GM12872 (cell line): ENCODE results near the gene LCOR.

Experiments
- CTCF ChIP-seq: IDR thresholded peaks from 3 replicates; pipeline ENCODE4 v1.5.1; 2011; ENCODE audit warnings: low read depth, mild to moderate bottlenecking, low read length, moderate library complexity; ENCODE audit not compliant: insufficient read depth

The LCOR gene

DNA sequence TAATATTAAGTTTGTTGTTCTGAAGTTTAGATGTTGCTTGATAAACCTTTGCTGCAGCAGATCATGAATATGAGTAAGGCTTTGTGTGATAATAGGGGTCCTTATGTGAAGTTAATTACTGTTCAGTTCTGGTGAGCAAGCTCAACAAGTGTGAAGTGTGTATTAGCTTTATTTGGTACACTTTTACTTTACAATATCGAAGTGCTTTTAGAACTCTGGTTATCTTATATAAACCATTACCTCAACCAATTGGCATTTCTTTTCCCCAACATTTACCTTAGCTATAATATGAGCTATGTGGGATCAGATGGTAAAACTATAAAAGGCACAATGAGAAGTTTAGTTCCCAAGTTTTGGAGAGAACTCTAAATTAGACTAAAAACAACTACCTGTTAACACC, 127.6 kb downstream of the LCOR start:
- no peak for TF ChIP-seq CTCF

DNA sequence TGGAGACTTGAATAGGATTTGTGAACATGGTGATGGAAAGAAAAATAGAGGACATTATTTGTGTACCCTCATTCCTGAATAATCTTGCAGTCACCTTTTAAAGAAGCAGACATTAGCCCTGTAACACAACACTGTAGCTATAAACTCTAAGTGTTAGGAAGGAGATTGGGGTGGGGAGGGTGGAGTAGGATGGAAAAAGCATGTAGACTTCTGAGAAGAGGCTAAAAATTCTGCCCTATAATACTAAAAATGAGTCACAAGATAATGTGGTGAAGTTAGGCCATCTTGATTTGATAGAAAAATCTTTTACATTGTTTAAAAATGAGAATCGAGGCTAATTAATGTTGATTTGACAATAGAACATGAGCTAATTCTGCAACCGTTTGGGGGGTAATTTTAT, 128.8 kb downstream of the LCOR start:
- TF ChIP-seq CTCF = no peak

GRCh38 chr10:96964131-96964530, 132.0 kb downstream of the LCOR start:
- no peak for TF ChIP-seq CTCF

DNA sequence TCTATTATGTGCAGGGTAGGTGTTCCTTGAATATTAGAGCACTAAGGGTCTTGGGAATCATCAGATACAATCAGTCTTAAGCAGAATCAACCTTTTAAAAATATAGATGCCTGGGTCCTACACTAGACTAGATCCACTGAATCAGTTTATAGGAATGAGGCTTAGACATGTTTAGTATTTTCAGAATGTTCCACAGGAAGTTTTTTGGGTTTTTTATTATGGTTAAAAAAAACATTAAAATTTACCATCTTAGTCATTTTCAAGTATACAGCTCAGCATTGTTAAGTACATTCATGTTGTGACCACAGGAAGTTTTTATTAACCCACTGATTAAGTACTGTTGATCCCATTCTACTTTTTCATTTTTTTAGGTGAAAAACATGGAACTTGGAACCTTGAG, 135.7 kb downstream of the LCOR start:
- no peak for TF ChIP-seq CTCF

GRCh38 chr10:96968682-96969423, 136.8 kb downstream of the LCOR start:
- TF ChIP-seq CTCF = no peak

- TF ChIP-seq CTCF = no peak
Observed at GRCh38 chr10:96971324-96971723, 139.2 kb downstream of the LCOR start.

DNA sequence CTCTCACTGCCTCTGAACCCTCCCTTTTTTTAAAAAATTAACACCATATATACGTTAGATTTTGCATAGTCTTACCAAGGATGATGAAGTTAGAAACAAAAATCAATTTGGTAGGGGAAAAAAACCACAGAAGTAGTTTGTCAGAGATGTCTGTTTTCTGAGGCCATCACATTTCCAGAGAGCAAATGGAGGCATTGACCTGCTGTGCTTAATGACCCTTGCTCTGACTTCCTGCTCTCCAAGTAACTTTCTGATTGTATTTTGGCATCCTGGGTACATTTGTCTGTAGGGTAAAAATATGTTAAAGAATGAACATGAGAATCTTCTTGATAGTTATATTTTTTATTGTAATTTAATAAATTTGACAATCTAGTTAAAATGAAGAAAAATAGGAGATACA, 140.2 kb downstream of the LCOR start:
- no peak for TF ChIP-seq CTCF
